HG03280 (cell line): ENCODE measurements around the gene LRRC32.

ENCODE experiments used
- ATAC-seq: cut with Tn5 transposase; IDR thresholded peaks from one replicate; pipeline ENCODE4 v1.9.1; 2021; ENCODE audit warnings: mild to moderate bottlenecking, moderate library complexity; ENCODE audit not compliant: unreplicated experiment

Gene LRRC32

DNA sequence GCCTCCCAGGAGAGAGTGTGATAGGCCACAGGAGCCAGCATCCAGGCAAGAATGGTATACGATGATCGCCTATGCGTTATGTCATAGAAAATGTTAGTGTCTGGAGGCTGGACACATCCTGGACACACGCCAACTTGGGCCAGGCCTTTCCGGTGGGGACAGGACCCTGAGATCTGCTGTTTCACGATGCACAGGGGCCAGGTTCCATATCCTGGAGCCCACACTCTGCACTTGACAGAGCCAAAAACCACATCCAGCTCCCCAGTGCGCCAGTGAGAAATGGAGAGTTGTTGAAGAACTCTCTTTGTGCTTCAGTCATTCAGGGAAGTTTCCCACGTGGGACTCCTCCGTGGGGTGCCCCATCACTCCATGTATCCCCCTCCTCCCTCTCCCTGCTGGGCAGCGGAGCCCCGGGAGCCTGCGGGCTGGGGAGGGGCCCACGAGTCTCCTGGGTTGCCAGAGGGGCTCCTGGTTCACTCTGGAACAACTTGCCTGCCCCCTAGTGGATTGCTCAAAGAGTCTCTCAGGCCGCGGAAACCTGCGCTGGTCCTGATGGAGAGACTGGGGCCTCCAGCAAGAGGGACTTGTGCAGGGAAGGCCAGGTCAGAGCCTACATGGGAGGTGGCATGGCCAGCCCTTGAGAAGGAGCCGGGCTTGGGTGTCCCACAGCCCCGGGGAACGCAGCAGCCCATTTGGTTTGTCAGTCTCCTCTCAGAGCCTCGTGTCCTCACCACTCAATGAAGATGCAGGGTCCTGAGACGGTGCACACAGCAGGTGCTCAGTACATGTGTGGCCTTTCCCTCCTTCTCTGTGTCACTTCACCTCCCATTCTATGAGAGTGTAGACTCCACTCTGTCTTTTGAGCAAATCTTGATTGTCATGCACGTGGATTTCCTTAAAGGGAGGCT lies 10.2 kb upstream of the LRRC32 start:
- ATAC-seq, result peak; percentile 51

DNA sequence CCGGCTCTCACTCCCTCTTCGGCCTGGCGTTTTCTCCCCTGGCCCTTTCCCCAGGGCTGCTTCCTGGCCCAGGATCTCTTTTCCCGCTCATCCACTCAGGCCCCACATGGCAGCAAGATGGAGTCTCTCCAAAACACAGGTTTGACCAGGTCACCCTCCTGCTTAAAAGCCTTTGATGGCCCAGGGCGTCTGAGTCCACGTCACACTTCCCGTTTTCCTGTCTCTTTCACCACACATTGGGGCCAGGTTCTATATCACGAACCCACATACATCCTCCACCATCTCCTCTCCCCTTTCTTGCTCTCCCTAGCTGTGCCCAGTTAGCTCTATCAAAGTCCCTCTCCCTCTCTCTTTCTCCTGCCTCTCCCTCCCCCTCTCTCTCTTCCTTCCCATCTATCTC lies 7.8 kb upstream of the LRRC32 start:
- no peak for ATAC-seq

DNA sequence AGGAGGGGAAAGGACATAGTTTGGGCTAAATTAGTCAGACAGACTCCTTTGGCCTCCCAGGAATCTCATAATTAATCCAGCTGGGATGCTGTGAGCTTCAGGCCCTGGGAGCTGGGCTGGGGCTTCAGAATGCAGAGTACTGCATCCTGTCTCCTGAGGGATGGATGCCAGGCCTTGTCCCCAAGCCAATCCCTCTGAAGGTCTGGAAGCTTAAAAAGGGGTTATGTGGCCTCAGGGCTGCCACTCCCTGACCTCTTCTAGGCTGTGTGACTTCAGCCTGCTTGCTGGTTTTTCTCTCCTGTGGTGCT lies 6.9 kb upstream of the LRRC32 start:
- ATAC-seq, result no peak

DNA sequence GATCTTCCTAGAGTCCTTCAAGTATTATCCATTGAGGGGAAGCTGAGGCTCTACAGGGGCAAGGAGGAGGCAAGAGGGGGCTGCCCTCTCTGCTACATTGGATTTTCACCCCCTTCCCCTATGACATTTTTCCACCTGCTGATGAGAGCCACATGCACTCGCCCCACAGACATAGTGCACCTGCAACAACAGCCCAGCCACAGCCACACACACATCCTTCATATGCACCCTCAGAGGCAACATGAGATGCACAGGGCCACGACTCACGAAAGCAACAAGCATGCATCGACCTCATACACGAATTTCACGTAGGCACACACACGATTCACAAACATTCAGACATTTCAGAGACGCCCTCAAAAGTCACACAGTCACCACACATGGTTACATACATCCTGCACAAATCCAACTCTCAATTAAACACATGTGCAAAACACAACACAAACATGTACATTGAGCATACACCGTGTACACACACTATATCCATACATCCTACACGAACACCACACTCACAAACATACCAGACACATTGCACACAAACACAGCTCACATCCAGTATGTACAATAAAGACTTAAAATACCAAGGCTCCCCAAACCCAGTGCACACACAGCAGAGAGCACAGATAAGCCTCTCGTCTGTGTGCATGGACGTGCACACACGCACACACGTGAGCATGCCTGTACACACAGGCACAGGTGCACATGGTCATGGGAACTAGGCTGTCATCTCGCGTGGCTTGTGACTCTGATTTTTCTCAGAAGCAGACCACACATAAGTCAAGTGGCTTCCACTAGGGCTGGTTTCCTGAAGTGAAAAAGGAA lies 6.3 kb upstream of the LRRC32 start:
- no peak for ATAC-seq

DNA sequence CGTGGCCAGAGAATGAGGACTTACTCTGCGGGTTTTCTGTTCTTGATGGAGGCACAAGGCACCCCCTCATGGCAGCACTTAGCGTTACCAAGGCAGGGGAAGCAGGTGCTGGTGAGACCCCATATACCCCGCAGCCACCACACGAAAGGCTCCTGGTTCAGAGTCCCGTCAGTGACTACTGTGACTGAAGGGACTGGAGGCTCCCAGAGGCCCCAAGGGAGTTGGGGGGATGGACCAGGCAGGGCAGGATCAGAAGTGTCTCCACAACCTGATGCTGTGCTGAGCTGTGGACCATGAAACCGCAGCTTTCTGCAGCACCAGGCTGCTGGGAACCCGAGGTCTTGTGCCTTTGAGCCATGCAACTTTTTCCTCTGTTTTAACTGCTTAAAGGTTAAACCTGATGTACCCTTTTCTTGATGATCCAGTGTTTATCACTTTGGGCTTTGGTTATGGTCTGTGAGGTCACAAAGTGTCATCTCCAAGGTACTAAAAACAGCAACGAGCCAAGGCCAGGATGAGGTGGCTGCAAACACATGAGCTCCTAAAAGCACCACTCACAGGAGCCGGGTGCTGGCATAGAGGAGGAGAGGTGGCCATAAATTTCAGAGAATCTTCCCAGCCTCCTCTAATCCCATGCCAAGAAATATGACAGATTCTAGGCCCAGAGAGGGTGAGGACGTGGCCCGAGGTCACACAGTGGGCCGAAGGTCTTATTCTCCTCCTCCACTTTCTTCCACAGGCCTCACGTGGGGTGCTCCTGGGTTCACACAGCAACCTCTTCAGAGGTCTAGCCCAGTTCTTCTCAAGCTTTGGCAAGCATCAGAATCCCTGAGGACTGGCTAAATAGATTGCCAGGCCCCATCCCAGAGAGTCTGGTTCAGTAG lies 4.2 kb upstream of the LRRC32 start:
- no peak for ATAC-seq

DNA sequence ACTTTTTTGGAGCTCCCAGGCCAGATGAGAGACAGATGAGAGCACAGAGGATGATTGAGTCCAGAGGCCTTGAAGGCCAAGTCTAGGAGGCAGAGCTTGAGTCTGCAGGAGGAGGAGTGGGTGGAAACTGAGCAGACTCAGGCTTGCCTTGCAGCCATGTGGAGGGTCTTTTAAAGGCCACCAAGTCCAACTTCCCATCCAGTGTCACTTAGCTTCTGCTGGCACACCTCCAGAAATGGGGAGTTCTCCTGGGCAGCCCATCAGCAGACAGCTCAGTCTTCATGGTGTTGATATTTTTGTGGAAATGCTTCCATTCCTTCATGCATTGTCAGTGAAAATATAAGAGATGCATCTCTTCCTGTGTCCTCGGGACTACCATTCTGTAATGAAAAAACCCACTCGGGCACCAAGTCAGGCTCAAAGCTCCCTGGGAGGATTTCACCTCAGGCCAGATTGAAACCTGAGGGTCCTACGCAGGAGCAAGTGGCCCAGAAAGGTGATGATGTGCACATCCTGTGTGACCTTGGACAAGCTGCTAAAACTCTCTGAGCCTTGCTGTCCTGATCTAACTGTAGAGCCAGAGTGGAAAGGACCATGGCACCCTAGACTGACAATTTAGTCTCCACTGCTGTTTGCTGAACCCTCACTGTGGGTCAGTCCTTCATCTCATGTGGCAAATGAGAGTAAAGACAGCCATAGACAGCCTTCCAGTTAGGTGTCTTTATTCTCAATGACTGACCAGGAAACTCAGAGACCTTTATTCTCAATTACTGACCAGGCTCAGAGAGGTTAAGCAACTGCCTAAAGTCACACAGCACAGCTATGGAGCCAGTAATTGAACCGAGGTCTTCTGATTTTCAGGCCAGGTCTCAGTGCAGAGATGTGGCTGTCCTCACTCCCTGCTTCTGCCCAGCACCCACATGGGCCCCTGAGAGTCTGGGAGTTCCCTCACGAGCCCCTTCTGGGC lies 2.9 kb upstream of the LRRC32 start:
- ATAC-seq, result peak; percentile 5

DNA sequence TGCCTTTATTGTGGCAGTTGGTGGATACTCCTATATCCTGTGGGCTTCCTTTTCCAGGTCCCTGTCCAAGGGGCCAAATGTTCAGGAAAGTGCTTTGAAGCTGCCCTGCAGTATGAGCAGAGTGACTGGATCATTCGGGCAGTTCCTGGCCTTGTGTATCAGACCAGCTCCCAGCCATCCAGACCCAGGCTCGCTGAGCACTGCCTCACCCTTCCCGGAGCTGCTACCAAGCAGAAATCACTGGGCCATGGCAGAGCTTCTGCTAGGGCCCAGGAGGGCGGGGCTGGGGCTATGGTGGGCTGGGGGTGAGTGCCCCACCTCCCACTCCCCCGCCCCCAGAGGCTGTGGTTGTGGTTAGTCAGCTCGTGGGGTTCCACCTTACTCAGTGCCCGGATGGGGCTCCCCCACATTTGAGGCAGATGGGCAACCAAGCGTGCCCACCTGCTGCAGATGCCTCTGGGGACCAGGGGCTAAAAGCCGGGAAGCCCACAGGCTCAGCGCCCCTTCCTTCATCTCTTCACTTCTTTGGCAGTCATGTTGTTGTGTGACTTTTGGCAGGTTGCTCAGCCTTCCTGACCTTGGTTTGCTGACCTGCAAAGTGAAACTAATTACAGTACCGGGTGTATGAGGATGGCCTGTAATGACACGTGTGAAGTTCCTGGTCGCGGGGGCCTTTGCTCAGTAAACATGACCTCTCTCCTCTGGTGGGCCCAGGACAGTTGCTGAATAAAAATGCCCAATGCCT lies 2.1 kb upstream of the LRRC32 start:
- ATAC-seq, result peak; percentile 38

DNA sequence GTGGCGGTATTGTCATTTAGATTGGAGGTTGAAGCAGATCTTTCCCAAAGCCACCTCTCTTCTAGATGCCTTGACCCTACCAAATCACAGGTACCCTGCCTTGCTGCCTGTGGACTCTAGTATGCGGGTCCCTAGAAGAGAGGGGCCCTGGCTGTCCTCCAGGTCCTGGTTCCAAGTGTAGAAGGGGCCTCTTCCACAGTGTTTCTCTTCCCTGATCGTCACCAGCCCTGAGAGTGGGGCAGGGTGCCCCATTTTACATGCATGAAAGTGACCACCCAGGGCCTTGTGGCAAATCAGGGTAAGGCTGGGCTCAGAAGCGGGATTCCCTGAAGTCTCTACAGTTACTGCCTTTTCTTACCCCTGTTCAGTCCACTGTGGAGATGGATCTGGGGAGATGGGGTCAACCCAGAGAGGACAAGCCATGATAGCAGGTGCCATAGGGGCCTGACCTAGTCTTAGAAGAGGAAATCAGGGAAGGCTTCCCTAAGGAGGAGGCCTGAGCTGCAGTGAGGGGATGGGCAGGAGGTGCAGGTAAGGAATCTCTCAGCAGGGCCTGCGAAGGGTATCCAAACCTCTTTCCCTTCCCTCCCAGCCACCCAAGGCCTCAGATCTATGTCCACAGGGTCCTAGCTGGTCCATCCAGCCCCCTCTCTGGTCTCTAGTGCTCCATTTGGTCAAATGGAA lies 1.2 kb upstream of the LRRC32 start:
- ATAC-seq, result no peak

DNA sequence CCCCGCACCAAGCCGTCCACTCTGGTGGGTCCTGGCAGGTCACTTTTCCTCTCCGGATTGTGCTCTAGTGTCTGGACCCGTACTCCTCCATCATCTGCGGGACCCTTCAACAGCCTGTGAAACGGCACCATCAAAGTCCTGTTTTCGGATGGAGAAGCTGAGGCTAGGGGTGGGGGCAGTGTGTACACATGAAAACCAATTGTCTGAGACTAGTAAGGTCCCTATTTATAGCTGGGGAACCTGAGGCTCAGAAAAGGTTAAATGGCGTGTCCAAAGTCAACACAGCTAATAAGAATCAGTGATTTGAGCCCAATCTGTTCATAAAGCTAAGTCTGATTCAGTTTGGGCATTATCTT lies 668 bp upstream of the LRRC32 start:
- ATAC-seq, result no peak

DNA sequence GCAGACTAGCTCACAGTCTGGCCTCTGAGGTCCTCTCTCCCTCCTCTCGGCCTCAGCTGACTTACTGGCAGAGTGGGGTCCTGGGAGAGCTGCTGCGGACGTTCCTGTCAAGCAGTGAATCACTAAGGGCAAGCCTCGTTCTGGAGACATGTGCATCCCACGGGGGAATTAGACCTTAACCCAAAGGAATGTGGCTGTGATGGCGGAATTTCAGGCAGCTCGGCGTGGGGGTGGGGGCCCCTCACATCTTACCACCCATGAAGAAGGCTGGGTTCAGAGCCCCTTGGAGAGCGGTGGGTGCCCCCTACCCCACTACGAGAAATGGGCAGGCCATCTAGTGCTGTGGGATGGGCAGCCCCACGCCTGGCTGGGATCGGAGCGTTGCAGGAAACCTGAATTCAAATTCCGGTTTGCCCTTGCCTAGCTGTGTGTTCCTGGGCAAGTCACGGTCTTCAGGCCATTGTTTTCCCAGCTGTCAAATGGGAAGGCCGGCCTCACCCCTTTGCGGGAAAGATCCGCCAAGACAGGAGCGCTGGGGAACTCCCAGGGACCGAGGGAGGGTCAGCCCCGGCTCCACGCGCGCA lies 554 bp downstream of the LRRC32 start:
- no peak for ATAC-seq

DNA sequence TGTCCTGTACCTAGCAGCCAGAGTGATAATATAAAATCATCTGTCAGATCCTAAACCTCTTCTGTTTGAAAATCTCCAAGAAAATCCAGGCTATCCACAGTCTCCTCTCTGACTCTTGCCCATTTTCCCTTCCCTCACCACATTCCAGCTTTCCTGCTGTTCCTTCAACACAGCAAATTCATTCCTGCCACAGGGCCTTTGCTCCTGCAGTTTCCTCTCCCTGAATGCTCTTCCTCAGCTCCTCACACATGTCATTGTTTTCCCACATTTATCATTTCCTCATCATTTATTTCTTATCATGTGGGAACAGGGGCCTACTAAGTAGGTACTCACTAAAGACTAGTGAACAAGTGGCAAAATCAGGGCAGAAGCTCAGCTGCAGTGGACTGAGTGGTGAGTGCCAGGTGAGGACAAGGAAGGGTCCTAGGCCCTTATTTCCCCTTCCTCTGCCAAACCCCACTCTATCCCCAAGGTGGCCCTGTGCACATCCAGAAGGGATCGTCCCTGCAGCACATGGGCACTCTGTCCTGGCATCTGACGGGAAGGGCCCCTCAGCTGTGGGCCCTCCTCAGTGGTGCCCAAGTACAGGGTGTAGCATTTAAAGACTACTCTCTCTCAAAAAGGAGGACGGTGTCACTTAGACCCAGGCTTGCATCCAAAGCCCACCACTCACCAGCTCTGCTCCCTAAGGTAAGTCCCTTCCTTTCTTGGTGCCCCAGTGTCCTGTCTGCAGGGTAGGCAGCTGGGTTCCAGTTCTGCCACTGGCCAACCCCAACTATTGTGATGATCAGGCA lies 2.0 kb downstream of the LRRC32 start:
- no peak for ATAC-seq

DNA sequence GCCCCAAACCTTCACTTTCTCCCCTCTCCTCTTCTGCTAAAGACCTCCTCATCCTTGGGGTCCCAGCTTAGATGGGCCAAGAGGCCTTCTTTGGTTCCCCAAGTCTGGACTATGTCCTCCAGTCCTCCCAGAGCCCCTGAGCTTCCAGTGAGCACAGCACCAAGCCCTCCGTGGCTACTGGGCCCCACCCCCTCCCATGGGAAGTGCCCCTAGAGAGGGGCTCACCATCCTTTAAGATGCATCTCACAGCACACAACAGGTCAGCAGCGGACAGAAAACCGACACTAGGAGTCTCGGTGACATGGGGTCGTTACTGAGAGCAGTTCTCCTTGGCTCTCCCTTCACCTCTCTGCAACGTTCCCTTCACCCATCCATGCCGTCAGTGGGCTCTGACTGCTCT lies 2.7 kb downstream of the LRRC32 start:
- ATAC-seq, result no peak

DNA sequence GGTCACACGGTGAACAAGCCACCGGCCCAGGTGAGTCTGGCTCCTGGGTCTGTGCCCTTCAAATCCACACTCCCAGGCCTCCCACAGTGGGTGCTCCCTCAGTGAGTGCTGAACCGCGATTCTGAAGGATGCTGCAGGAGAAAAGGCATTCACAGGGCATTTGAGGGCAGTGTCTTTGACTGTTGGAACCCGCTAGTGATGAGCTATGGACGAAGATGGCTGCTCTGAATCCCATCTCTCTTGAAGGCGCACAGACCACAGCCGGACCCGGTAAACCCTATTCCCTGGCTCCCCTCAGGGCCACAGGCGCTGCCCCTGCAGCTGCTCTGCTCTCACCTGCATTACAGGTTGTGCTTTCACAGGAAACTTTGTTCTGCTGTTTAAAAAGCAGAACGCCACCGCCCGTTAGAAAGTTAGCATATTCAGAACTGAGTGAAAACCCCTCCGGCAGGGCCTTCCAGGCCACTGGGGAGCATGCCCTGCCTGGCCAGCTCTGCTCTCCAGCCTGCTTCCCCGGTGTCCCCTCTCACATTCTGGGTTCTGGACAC lies 3.2 kb downstream of the LRRC32 start:
- ATAC-seq, result no peak

DNA sequence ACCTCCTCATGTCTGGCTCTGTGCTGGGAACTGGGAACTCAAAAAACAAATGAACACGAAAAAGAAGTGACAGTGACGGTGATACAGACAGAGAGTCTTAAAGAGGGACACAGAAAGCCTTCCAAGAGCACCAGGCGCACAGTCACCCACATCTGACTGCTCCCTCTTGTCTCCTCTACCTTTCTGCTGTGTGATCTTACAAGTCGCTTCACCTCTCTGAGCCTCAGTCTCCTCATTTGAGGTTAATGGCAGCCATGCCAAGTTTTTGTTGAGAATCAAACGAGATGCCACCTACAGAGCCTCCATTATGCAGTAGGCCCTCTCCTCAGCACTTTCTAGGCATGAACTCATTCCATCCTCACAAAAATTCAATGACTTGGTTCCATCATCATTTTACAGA lies 3.7 kb downstream of the LRRC32 start:
- no peak for ATAC-seq

DNA sequence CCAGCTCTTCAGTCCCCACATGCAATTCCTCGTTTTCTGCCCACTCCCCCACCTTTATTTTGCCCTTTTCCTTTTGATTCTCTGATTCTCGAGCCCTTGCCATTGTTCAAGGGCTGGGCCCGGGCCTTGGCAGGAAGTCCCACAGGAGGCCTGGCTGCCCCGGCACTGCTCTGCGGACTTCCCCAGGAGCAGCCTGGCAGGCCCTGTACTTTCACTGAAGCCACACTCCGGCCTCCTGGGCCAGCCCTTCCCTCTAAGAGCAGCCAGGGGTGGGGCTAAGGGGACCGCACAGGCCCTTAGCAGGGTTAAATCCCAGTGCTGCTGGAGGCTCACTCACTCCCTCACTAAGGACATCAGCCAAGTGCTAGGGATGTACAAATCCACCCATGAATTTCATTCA lies 4.1 kb downstream of the LRRC32 start:
- no peak for ATAC-seq

DNA sequence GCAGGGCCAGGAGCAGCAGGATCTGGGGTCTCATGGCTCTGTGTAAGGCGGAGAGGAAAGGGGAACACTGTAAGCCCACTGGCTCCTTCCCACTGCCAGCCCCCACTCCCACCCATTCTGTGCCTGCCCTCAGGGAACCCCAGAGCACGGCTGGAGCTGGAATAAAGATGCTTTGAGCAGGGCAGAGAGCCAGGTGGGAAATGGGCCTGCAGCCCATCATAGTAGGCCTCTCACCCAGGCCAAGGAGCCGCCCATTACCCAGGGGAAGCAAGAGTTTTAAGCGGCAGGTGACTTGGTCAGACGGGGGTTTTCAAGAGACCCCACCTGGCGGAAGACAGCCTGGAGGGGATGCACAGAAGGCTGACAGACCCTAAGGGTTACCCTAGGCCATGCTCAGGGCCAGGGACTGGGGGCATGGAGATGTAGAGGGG lies 4.6 kb downstream of the LRRC32 start:
- ATAC-seq, result no peak

DNA sequence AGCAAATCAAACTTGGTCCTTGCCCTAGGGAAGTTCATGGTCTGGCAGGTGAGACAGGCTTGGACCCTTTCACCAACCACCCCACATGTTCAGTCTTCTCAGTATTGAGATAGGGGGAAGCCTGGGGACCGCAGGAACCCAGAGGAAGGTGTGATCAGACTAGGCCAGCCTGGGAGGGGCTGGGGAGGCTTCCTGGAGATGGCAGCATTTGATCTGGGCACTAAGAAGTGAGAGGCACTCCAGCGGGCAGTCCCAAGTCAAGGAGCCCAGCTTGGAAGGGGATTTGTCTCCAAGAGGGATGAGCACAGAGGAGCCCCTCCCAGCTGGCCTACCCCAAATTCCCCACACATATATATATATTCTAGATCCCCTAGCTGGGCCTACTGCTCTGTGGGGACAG lies 5.4 kb downstream of the LRRC32 start:
- no peak for ATAC-seq
